Endothelial cell of coronary artery (primary cell): ENCODE measurements around the gene MIPOL1. TPM values are rescaled to one million over a fixed set of nuclear protein-coding genes. Genes with fewer than 3 reads are reported as not detected.

ENCODE experiments used
- total RNA-seq: library from RNA; depleted of rRNA; stranded (reverse); fragments of >200 nt; gene quantifications from 2 replicates; pipeline ENCODE4 v1.2.3, GENCODE V29; 2014

The MIPOL1 gene
- total RNA-seq, result 17.5 and 18.2 TPM in 2 replicates

GRCh38 chr14:37197421-37198272 lies at the start of gene MIPOL1:
MIPOL1 (plus strand) TSS chr14:37197937; CDS start chr14:37247889, 49,952 bp downstream.

GRCh38 chr14:37172024-37172869 lies 25.5 kb upstream of the MIPOL1 start, which contains the start of gene SLC25A21:
SLC25A21 (minus strand) TSS chr14:37172606.

DNA sequence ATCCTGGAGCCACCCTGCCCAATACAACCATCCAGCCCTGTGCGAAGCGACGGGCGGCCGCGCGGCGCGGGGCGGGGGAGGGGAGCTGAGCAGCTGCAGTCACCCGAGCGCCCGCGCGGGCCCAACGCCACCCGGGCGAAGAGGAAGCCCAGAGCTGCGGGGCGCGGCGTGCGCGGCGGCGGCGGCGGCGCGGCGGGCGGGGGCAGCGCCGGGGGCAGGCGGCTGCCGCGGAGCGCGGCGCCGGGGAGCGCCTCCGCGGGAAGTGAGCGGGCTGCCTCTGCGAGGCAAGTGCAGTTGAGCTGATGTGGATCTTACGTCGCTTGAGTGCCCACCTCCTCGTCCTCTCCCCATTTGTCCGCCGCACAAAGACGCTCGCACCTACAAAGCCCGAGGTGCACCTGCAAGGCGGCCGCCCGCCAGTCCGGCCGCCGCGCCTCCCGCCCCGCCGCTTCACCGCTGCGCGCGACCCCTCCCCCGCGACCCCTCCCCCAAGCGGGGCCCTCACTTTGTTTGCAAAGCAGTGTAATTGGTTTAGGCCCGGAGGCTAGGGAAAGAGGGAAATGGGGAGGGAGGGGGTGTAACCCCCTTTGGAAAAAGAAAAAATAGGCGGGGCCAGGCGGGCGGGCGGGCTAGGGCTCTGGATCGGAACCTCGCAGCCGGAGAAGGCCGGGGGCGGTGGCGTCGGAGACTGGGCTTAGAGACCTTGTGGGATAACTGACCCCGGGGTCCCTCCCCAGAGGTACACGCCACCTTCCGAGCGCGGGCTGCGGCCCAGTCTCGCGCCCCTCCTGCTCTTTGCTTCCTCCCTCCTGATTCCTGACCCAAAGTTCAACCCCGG lies 397.5 kb downstream of the MIPOL1 start, which contains the start of the genes FOXA1 and TTC6:
Gene FOXA1, minus strand, starts transcription at position 279 of the 838 bp plus-strand sequence. Its CDS starts 277 bp downstream, at position 2.
Gene TTC6, plus strand, starts transcription at position 659 of the 838 bp plus-strand sequence. CDS start 26,436 bp downstream, outside the sequence.

Other genes with a start within 250 kb of the MIPOL1 start
- 0.09 and 1.5 TPM in 2 replicates for gene SLC25A21, start 25.3 kb upstream of the MIPOL1 start, total RNA-seq